ENCODE data around the gene ST7. TPM values are rescaled to one million over a fixed set of nuclear protein-coding genes. Genes with fewer than 3 reads are reported as not detected.

The ST7 gene
- total RNA-seq, 4 donors from 2014 or later = 16.2 to 38.6 (median 22.5) TPM

DNA sequence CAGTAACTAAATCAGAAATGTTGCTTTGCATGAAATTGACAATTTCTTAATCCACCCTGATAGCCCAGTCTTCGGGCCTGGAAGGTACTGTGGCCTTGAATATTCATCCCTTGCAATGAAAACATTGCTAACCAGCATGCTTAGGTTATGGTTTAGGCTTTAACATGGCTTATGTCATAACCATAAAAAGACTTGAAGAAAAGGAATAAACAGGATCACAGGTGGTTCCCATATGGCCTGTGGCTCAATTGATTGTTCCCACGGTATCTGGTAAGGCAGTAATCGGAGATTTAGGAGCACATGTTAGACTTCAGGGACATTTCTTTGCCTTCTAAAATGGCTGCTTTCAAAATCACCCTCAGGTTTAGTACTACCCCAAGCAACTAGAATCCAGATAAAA lies 139.5 kb downstream of the ST7 start:
- TF ChIP-seq, protein P1, sequence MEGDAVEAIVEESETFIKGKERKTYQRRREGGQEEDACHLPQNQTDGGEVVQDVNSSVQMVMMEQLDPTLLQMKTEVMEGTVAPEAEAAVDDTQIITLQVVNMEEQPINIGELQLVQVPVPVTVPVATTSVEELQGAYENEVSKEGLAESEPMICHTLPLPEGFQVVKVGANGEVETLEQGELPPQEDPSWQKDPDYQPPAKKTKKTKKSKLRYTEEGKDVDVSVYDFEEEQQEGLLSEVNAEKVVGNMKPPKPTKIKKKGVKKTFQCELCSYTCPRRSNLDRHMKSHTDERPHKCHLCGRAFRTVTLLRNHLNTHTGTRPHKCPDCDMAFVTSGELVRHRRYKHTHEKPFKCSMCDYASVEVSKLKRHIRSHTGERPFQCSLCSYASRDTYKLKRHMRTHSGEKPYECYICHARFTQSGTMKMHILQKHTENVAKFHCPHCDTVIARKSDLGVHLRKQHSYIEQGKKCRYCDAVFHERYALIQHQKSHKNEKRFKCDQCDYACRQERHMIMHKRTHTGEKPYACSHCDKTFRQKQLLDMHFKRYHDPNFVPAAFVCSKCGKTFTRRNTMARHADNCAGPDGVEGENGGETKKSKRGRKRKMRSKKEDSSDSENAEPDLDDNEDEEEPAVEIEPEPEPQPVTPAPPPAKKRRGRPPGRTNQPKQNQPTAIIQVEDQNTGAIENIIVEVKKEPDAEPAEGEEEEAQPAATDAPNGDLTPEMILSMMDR (IDR thresholded peaks at IDR 0.05; ENCODE audit: low read depth) = no peak

DNA sequence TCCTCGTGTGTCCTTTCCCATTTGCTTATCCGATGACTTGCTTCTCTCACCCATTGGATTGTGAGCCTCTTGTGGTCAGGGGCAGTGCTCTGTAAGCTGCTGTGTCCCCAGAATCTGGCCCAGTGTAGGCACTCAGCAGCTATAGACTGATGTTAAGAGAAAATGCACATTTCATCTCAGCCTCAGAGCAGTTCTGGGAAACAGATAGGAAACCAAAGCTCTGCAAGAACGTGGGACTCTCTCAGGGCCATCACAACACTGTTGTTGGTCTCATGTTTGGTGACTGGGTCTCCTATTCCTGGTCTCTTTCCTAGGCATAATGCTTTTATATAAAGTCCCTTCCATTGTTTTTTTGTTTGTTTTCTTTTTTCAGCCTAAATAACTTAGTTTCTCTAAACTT lies 141.2 kb downstream of the ST7 start:
- TF ChIP-seq, protein P1 (IDR thresholded peaks at IDR 0.05; ENCODE audit: low read depth) = no peak

DNA sequence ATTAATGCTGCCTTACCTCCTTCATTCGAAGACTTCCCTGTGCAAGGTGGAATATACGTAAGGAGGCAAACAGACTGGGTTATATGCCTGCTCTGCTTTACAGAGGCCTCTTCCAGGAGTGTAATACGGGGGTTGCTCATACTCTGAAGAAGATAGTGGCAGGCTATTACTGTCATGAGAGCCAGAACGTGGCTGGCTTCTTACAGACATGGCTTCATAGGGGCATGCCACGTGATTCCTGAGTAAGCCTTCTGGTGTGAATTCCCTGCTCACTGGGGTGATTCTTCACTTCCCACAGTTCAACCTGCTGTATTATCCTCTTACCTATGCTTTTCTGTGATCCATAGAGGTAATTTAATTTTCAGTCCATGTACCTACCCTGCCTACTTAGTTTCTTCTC lies 141.8 kb downstream of the ST7 start:
- TF ChIP-seq, protein P1 (IDR thresholded peaks at IDR 0.05; ENCODE audit: low read depth) = no peak

DNA sequence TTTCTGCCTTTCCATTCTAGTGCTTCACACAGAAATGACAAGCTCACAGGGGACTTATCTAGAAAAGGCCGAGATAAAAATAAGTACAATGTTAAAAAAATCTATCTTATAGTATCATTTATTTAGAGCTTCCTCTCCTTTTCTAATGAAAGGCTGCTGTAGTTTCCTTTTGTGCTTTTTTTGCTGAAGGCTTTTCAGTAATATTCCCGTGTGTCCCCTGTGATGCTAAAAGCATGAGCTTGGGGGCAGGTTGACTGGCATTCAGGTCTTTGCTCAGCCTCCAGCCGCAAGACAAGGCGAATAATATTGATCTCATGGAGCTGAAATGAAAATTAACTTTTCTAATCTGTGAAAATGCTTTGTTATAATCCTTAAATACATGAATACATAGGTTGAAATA lies 143.0 kb downstream of the ST7 start:
- TF ChIP-seq, protein P1 (IDR thresholded peaks at IDR 0.05; ENCODE audit: low read depth) = no peak

DNA sequence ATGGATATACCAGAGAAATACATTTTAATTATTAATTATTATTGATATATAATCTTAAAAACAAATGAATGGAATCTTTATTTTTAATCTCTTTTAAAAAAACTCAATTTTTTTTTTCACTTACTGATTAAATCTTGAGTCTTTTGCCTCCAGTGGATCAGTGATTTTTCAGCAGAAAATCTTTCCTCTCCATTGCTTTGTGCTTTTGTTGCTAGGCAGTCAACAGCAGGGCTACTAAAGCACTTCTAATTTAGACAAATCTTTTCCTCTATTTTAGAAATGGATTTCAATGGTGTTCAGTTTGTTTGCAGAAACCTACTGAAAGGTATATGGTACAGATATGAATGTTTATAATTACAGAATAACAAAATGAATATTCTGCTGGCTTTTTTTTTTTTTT lies 143.6 kb downstream of the ST7 start:
- TF ChIP-seq, protein P1 (IDR thresholded peaks at IDR 0.05; ENCODE audit: low read depth) = no peak

DNA sequence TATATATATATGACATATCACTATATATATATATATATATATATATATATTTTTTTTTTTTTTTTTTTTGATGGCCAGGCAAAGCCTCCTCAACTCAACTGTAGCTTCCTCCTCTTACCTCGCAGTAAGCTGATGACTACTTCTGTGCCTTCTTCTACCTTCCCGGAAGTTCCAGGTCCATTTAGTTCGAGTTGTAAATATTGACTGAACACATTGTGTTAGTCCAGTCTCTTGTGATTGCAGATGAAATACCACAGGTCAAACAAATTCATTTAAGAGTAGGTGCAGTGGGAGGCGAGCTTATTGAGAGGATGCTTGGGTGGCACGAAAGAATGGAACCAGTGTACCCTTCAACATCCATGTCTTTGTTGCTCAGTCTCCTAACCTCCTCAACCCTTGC lies 144.6 kb downstream of the ST7 start:
- TF ChIP-seq, protein P1 (IDR thresholded peaks at IDR 0.05; ENCODE audit: low read depth) = no peak

DNA sequence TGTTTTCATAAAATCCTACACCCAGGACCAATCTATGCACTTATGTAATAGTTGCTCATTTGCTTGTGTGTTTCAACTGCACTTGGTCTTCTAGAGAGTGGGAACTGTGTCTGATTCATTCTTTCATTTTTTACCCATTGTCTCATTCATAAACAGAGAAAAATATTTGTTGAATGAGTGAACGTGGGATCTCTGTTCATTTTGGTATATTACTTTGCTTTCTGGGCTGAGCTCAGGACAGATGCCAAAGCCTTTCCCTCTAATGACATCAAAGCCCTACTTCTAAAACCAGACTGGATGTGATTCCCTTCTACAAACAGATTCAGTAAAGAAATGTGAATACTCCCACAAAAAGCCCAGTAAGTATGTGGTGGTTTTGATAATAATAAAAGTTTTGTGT lies 145.2 kb downstream of the ST7 start:
- TF ChIP-seq, protein P1 (IDR thresholded peaks at IDR 0.05; ENCODE audit: low read depth) = no peak
